ENCODE results near the gene GALC. TPM values are rescaled to one million over a fixed set of nuclear protein-coding genes. Genes with fewer than 3 reads are reported as not detected.

The GALC gene
- total and polyA plus RNA-seq, 2 donors (not counting 3 experiments of a cell fraction or from before 2014, with no cell fraction given): 12.4 to 14.2 TPM

DNA sequence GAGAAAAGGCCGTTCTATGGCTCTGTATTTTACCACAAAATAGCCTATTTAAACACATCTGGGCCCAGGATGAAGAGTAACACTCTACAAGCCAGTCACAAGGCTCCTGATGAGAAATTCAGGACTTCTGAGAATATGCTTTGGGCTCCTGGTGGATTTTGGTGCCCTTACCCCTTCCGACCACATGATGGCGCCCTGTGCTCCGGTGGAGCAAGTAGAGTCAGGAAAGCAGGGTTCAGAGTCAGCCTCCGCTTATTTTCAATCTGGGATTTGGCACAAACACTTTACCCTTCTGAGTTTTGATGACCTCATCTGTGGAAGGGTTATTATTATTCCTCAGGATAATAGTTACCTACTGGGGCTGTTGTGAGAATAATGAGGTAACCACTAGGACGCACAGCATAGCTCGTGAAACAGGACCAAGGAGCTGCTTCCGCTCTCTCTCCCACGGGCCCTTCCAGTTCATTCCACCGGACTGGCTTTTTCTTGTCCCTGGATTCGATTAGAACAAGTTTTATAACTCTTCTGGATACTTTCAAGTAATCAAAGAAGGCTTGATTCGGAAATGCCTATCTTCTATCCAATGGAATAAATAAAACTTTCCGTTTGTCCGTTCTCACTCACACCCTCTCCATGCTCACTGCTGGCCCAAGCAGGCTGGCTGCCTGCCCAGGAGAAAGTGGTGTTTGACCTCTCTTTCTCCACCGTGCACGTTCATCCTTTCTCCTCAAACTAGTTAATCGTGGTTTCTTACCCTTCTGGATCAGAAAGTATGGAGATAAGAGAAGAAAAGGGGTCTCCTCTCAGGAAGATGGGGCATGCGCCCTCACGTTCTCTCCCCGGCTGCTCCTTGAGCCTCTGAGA, 104.6 kb downstream of the GALC start:
- DNase-seq (ENCODE audit: low read depth, low spot score): no peak
- Histone ChIP-seq H3K27ac (ENCODE audit: insufficient read depth, low read depth, low read length) (no peak overlapping the region), H3K9ac (replicated peaks; ENCODE audit: extremely low read depth, insufficient read depth, low read length) (no peak overlapping the region), H3K9me1 (replicated peaks; ENCODE audit: control insufficient read depth, extremely low read depth, insufficient read depth, low read length) (no peaks in the 10 kb centered on the region), H3K9me3 (replicated peaks; ENCODE audit: control insufficient read depth, insufficient read depth, low read length) (no peaks in the 10 kb centered on the region), H3K36me3 (ENCODE audit: control insufficient read depth in 2 of 2, extremely low read depth in 1 of 2, insufficient read depth in 2 of 2, low read length in 2 of 2) (no peaks in the 10 kb centered on the region), H2AFZ (ENCODE audit: low read depth, low read length) (no peak overlapping the region), H3K4me1 (ENCODE audit: control insufficient read depth, extremely low read depth, insufficient read depth, low read length) (no peaks in the 10 kb centered on the region), H3K79me2 (ENCODE audit: control insufficient read depth, insufficient read depth, low read length) (no peaks in the 10 kb centered on the region), H4K20me1 (replicated peaks; ENCODE audit: control insufficient read depth, extremely low read depth, insufficient read depth, low read length) (no peaks in the 10 kb centered on the region), H3K27me3 (ENCODE audit: control insufficient read depth in 2 of 2, insufficient read depth in 2 of 2, low read length in 2 of 2) (no peaks in the 10 kb centered on the region), H3K4me3 (replicated peaks in 1 of 3; ENCODE audit: insufficient read depth in 1 of 3, low read depth in 1 of 3, low read length in 3 of 3) (no peak overlapping the region), H3K4me2 (ENCODE audit: insufficient read depth, low read length) (no peak overlapping the region)
- POLR2A ChIA-PET: no interaction called here
- intact Hi-C loops (cut with micrococcal nuclease): no loop called here
- dilution Hi-C loops (cut with MboI; ENCODE audit: extremely low pct_ligation_motif_present, low sequenced_read_pairs): no loop called here
- CTCF ChIA-PET: no interaction called here
- no TSS peak for BruUV-seq (replicated peaks)
- TF ChIP-seq POLR2A (IDR thresholded peaks at IDR 0.05; ENCODE audit: low read depth, low read length) (no peak), FOS (IDR thresholded peaks at IDR 0.05; ENCODE audit: borderline replicate concordance, insufficient read depth, low read length) (no peak), EZH2 (IDR thresholded peaks at IDR 0.05; ENCODE audit: borderline replicate concordance, low read depth, low read length, severe bottlenecking) (no peak), GATA2 (IDR thresholded peaks at IDR 0.05; ENCODE audit: insufficient read depth, insufficient read length, low read depth, low read length) (no peak), POLR2AphosphoS5 (IDR thresholded peaks at IDR 0.05; ENCODE audit: insufficient read depth, low read depth, low read length) (no peak), MYC (IDR thresholded peaks at IDR 0.05; ENCODE audit: low read depth, low read length) (no peak)
- TF ChIP-seq, protein P1, sequence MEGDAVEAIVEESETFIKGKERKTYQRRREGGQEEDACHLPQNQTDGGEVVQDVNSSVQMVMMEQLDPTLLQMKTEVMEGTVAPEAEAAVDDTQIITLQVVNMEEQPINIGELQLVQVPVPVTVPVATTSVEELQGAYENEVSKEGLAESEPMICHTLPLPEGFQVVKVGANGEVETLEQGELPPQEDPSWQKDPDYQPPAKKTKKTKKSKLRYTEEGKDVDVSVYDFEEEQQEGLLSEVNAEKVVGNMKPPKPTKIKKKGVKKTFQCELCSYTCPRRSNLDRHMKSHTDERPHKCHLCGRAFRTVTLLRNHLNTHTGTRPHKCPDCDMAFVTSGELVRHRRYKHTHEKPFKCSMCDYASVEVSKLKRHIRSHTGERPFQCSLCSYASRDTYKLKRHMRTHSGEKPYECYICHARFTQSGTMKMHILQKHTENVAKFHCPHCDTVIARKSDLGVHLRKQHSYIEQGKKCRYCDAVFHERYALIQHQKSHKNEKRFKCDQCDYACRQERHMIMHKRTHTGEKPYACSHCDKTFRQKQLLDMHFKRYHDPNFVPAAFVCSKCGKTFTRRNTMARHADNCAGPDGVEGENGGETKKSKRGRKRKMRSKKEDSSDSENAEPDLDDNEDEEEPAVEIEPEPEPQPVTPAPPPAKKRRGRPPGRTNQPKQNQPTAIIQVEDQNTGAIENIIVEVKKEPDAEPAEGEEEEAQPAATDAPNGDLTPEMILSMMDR (IDR thresholded peaks at IDR 0.05; ENCODE audit: extremely low read depth in 1 of 2, insufficient read depth in 1 of 2, low read depth in 1 of 2, low read length in 2 of 2): peak in 1 of 2 donors; percentile 41
- TF ChIP-seq, protein P2, sequence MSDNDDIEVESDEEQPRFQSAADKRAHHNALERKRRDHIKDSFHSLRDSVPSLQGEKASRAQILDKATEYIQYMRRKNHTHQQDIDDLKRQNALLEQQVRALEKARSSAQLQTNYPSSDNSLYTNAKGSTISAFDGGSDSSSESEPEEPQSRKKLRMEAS (IDR thresholded peaks at IDR 0.05; ENCODE audit: insufficient read depth, insufficient read length): no peak
- FAIRE-seq: no peak

Data from endothelial cell of umbilical vein (primary cell).